ENCODE results near the gene RFX1. TPM values are rescaled to one million over a fixed set of nuclear protein-coding genes. Genes with fewer than 3 reads are reported as not detected.
"Not testable (repeated sequence)": the region's sequence is repeated elsewhere in the genome, so short reads cannot be mapped to it uniquely, and the experiment has no call there.

The RFX1 gene
- total RNA-seq, 4 donors from 2014 or later: 2.0 to 5.9 (median 3.9) TPM

DNA sequence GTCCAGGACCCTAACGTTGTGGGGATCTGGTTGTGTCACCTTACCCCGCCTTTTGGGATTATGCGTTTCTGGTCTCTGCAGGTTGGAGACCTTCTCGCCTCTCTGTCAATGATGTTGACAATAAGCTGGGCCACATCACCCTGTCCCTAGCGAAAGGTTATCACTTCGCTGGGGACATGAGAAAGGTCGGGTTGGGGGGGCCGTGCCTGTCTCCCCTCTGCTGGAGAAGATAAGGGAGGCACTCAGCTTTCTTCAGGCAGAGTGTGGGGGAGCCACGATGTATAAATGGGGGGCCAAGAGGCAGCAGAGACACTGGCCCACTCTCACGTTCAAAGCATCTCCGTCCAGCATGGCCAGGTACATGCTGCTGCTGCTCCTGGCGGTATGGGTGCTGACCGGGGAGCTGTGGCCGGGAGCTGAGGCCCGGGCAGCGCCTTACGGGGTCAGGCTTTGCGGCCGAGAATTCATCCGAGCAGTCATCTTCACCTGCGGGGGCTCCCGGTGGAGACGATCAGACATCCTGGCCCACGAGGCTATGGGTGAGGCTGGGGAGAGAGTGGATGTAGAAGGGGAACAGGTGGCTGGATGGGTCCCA, 21.8 kb upstream of the RFX1 start, which contains the start of gene RLN3:
TSS of gene RLN3 (plus strand) at position 293 of the 595 bp plus-strand sequence. CDS start at position 350, 57 bp downstream.
- H3K27ac ChIP-seq: no peak within 1 kb of the TSS
- peaks cover 0 to 15% (median 8%) of the 10 kb centered on the region in 3 donors for H3K4me1 ChIP-seq
- no peak within 1 kb of the TSS for H3K4me3 ChIP-seq
- 50 to 60% methylated on average over 8 to 18 of the region's 24 CpGs for WGBS, 2 donors (ENCODE audit: low coverage in 1 of 2)
- H3K27me3 ChIP-seq: peaks cover 32% of the 10 kb centered on the region
- TF ChIP-seq POLR2A (IDR thresholded peaks at IDR 0.05): no peak
- no peak for TF ChIP-seq POLR2AphosphoS5 (IDR thresholded peaks at IDR 0.05)
- TF ChIP-seq, protein P1, sequence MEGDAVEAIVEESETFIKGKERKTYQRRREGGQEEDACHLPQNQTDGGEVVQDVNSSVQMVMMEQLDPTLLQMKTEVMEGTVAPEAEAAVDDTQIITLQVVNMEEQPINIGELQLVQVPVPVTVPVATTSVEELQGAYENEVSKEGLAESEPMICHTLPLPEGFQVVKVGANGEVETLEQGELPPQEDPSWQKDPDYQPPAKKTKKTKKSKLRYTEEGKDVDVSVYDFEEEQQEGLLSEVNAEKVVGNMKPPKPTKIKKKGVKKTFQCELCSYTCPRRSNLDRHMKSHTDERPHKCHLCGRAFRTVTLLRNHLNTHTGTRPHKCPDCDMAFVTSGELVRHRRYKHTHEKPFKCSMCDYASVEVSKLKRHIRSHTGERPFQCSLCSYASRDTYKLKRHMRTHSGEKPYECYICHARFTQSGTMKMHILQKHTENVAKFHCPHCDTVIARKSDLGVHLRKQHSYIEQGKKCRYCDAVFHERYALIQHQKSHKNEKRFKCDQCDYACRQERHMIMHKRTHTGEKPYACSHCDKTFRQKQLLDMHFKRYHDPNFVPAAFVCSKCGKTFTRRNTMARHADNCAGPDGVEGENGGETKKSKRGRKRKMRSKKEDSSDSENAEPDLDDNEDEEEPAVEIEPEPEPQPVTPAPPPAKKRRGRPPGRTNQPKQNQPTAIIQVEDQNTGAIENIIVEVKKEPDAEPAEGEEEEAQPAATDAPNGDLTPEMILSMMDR (IDR thresholded peaks at IDR 0.05): no peak
- TF ChIP-seq EP300 (IDR thresholded peaks at IDR 0.05): no peak
- H3K36me3 ChIP-seq: no peaks in the 10 kb centered on the region
- ATAC-seq: no peak
- H3K9me3 ChIP-seq: no peaks in the 10 kb centered on the region

DNA sequence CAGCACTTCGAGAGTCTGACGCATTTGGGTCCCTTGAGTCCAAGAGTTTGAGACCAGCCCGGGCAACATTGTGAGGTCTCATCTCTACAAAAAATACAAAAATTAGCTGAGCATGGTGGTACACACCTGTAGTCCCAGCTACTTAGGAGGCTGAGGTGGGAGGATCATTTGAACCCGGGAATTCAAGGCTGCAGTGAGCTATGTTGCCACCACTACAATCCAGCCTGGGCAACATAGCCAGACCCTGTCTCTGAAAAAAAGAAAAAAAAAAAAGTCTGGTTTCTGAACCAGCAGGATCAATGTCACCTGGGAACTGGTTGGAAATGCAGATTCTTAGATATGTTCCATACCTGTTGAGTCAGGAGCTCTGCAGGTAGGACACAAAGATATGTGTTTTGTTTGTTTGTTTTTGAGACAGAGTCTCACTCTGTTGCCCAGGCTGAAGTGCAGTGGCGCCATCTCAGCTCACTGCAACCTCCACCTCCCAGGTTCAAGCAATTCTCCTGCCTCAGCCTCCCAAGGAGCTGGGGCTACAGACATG, 20.6 kb upstream of the RFX1 start:
- ATAC-seq: not testable (repeated sequence)

DNA sequence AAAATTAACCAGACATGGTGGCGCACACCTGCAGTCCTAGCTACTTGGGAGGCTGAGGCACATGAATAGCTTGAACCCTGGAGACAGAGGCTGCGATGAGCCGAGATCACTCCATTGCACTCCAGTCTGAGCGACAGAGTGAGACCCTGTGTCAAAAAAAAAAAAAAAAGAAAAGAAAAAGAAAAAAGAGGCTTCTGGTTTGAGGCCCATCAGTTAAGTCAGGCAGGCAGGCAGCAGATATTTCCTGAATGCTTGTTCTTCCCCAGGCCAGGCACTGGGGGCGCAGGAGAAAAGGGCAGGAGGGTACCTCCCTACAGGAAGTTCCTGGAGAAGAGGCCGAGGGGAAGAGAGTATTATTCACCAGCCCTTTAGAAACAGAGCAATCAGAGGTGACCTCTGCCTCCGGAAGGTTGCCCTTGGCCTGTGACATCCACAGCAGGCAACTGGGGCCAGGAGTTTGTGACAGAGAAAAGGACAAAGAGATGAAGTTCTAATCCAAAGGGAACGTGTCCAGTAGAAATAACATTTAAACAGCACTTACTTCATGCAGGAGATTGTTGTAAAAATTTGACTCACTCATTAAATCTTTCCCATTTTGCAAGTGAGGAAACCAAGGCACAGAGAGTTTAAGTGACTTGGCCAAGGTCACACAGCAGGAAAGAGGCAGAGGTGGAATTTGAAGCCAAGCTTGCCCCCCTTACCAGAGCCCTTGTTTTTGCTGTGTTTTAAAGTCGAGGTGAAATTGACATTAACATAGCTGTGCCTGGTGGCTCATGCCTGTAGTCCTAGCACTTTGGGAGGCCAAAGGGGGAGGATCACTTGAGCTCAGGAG, 17.5 kb upstream of the RFX1 start:
- H3K27ac ChIP-seq: no peak overlapping the region
- 27 to 53% methylated on average over 3 to 9 of the region's 9 CpGs for WGBS, 2 donors (ENCODE audit: low coverage in 1 of 2)

More for the DNA sequence above, 20.6 kb upstream of the RFX1 start:
- H3K9me3 ChIP-seq, H3K36me3 ChIP-seq, H3K4me1 ChIP-seq, H3K27ac ChIP-seq, H3K4me3 ChIP-seq: not testable (repeated sequence)
- WGBS, 2 donors (ENCODE audit: low coverage in 1 of 2): 81 to 100% methylated on average over 1 to 3 of the region's 5 CpGs
- peaks cover 26% of the 10 kb centered on the region for H3K27me3 ChIP-seq

DNA sequence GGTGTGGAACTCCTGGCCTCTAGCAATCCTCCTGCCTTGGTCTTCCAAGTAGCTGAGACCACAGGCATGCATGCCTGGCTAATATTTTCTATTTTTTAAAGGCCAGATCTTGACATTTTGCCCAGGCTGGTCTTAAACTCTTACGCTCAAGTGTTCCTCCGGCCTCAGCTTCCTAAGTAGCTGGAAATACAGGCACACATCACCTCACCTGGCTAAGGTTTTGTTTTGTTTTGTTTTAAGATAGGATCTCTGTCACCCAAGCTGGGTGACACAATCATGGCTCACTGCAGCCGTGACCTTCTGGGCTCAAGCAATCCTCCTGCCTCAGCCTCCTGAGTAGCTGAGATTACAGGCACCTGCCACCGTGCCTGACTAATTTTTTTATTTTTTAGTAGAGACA, 16.3 kb upstream of the RFX1 start:
- H3K36me3 ChIP-seq: no peaks in the 10 kb centered on the region
- no peak for TF ChIP-seq POLR2A (IDR thresholded peaks at IDR 0.05)
- no peak for TF ChIP-seq POLR2AphosphoS5 (IDR thresholded peaks at IDR 0.05)
- TF ChIP-seq, protein P1 (IDR thresholded peaks at IDR 0.05): no peak
- TF ChIP-seq EP300 (IDR thresholded peaks at IDR 0.05): no peak
- WGBS, 2 donors (ENCODE audit: low coverage in 1 of 2): 75 to 94% methylated on average over 3 to 4 of the region's 4 CpGs
- H3K4me1 ChIP-seq: no peaks in the 10 kb centered on the region
- ATAC-seq: no peak
- H3K4me3 ChIP-seq: no peak overlapping the region
- H3K27ac ChIP-seq: no peak overlapping the region
- no peaks in the 10 kb centered on the region for H3K9me3 ChIP-seq
- peaks cover under 1% of the 10 kb centered on the region for H3K27me3 ChIP-seq

More for the DNA sequence above, 17.5 kb upstream of the RFX1 start:
- Histone ChIP-seq H3K27me3 (peaks cover 11% of the 10 kb centered on the region), H3K36me3 (no peaks in the 10 kb centered on the region), H3K4me3 (no peak overlapping the region), H3K4me1 (no peaks in the 10 kb centered on the region), H3K9me3 (no peaks in the 10 kb centered on the region)
- TF ChIP-seq, protein P1 (IDR thresholded peaks at IDR 0.05): peak in 1 of 4 experiments; percentile 26
- no peak for TF ChIP-seq POLR2A (IDR thresholded peaks at IDR 0.05)
- no peak for TF ChIP-seq POLR2AphosphoS5 (IDR thresholded peaks at IDR 0.05)
- no peak for TF ChIP-seq EP300 (IDR thresholded peaks at IDR 0.05)
- ATAC-seq: peak; percentile 72

DNA sequence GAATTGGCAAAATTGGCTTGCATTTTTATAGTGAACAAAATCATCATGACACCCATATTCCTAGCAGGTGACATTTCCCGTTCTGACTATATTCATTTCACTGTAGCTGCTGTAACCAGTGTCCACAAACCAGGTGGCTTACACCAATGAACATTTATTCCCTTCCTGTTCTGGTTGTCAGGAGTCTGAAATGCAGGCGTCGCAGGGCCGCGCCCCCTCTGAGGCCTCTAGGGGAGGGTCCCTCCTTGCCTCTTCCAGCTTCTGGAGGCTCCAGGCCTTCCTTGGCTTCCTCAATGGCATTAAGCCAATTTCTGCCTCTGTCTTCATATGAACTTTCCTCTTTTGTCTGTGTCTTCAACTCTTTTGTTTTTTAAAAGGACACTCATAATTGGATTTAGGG, 15.4 kb upstream of the RFX1 start:
- no peak overlapping the region for H3K27ac ChIP-seq
- ATAC-seq: no peak
- no peak overlapping the region for H3K4me3 ChIP-seq
- H3K4me1 ChIP-seq: no peaks in the 10 kb centered on the region
- TF ChIP-seq POLR2AphosphoS5 (IDR thresholded peaks at IDR 0.05) (no peak), EP300 (IDR thresholded peaks at IDR 0.05) (no peak), POLR2A (IDR thresholded peaks at IDR 0.05) (no peak)
- TF ChIP-seq, protein P1 (IDR thresholded peaks at IDR 0.05): no peak
- no peaks in the 10 kb centered on the region for H3K36me3 ChIP-seq
- no peaks in the 10 kb centered on the region for H3K9me3 ChIP-seq
- 55 to 62% methylated on average over 4 to 5 of the region's 5 CpGs for WGBS, 2 donors (ENCODE audit: low coverage in 1 of 2)
- H3K27me3 ChIP-seq: no peaks in the 10 kb centered on the region

DNA sequence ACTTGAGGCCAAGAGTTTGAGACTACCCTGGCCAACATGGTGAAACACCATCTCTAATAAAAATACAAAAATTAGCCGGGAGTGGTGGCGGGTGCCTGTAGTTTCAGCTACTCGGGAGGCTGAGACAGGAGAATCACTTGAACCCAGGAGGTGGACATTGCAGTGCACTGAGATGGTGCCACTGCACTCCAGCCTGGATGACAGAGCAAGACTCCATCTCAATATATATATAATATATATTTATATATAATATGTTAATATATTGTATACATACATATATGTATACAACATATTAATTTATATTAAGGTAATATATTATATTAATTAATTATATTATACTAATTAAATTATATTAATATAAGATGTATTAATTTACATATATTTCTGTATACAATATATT, 13.6 kb upstream of the RFX1 start:
- not testable (repeated sequence) for H3K27ac ChIP-seq, H3K9me3 ChIP-seq, H3K36me3 ChIP-seq, H3K27me3 ChIP-seq, ATAC-seq, H3K4me3 ChIP-seq, H3K4me1 ChIP-seq
- 80% methylated on average over 3 of the region's 3 CpGs; no CpG with 5 or more reads in 1 of the 2 donors for WGBS, 2 donors (ENCODE audit: low coverage in 1 of 2)
